Naive thymus-derived CD4-positive, alpha-beta T cell (primary cell): ENCODE measurements around the gene TMSB4X. TPM values are rescaled to one million over a fixed set of nuclear protein-coding genes. Genes with fewer than 3 reads are reported as not detected.
"Not testable (repeated sequence)": the region's sequence is repeated elsewhere in the genome, so short reads cannot be mapped to it uniquely, and the experiment has no call there.

Experiments used
- ATAC-seq: fragments of 150-1000 bp; cut with Tn5 transposase; 2 replicates; pipeline ENCODE4 v1.10.0; 2021; ENCODE audit warnings: mild to moderate bottlenecking, moderate library complexity
- CTCF ChIA-PET: fragments of 350-600 bp; sonication (Branson Sonifier 250); formaldehyde crosslinking; loops from one replicate; lab custom pipeline; 2021; ENCODE audit warnings: antibody characterized with exemption; lab: Charles Lee
- POLR2A ChIA-PET: fragments of 350-600 bp; sonication (Branson Sonifier 250); formaldehyde crosslinking; loops from one replicate; lab custom pipeline; 2021; ENCODE audit warnings: antibody characterized with exemption, inconsistent platforms; lab: Charles Lee
- DNase-seq, 9 donors: peaks; one replicate each; pipeline versions ENCODE4 v3.0.0 to v3.0.0-alpha.2; 2020 to 2022; ENCODE audit warnings: mixed read lengths in 1 of 9
- H3K27ac ChIP-seq: one replicate; pipeline ENCODE4 v1.7.0; 2013; ENCODE audit warnings: mild to moderate bottlenecking, low read depth, low read length, moderate library complexity
- H3K27me3 ChIP-seq, 2 donors: one replicate each; pipeline ENCODE4 v1.7.0; 2013; ENCODE audit warnings: low read length in 2 of 2, mild to moderate bottlenecking in 2 of 2, moderate library complexity in 2 of 2; ENCODE audit not compliant: control insufficient read depth in 2 of 2, insufficient read depth in 2 of 2
- H3K36me3 ChIP-seq, 3 experiments: 1 replicate in 2 of 3; 2 replicates in 1 of 3; pipeline ENCODE4 v1.7.0; 2013; ENCODE audit warnings: low read length in 3 of 3, mild to moderate bottlenecking in 3 of 3, moderate library complexity in 1 of 3; ENCODE audit not compliant: insufficient read depth in 3 of 3, control insufficient read depth in 2 of 3
- H3K4me1 ChIP-seq, 2 donors: one replicate each; pipeline ENCODE4 v1.7.0; 2013; ENCODE audit warnings: low read length in 2 of 2, mild to moderate bottlenecking in 2 of 2, moderate library complexity in 1 of 2; ENCODE audit not compliant: control insufficient read depth in 2 of 2, insufficient read depth in 2 of 2
- H3K4me3 ChIP-seq: 2 replicates; pipeline ENCODE4 v1.7.0; 2013; ENCODE audit warnings: mild to moderate bottlenecking, low read length
- H3K9me3 ChIP-seq, 3 experiments: 1 replicate in 2 of 3; 2 replicates in 1 of 3; pipeline ENCODE4 v1.7.0; 2013; ENCODE audit warnings: low read length in 3 of 3; ENCODE audit not compliant: control insufficient read depth in 2 of 3
- H3K27ac Mint-ChIP-seq, 9 donors: one replicate each; pipeline ENCODE4 v1.8.0; 2020 to 2022; ENCODE audit warnings: mixed read lengths in 9 of 9, mild to moderate bottlenecking in 8 of 9, moderate library complexity in 5 of 9, inconsistent platforms in 2 of 9
- H3K27me3 Mint-ChIP-seq, 5 donors: one replicate each; pipeline ENCODE4 v1.8.0; 2021 to 2022; ENCODE audit warnings: mixed read lengths in 5 of 5, mild to moderate bottlenecking in 1 of 5
- H3K36me3 Mint-ChIP-seq, 5 donors: one replicate each; pipeline ENCODE4 v1.8.0; 2020 to 2022; ENCODE audit warnings: mixed read lengths in 5 of 5, mild to moderate bottlenecking in 3 of 5, inconsistent platforms in 1 of 5
- H3K4me1 Mint-ChIP-seq, 7 donors: one replicate each; pipeline ENCODE4 v1.8.0; 2020 to 2022; ENCODE audit warnings: mixed read lengths in 7 of 7, mild to moderate bottlenecking in 3 of 7, inconsistent platforms in 1 of 7
- H3K4me3 Mint-ChIP-seq, 10 donors: one replicate each; pipeline ENCODE4 v1.8.0; 2020 to 2022; ENCODE audit warnings: mild to moderate bottlenecking in 10 of 10, mixed read lengths in 10 of 10, moderate library complexity in 6 of 10, inconsistent platforms in 2 of 10
- H3K9me3 Mint-ChIP-seq, 11 donors: one replicate each; pipeline ENCODE4 v1.8.0; 2020 to 2022; ENCODE audit warnings: mixed read lengths in 11 of 11, mild to moderate bottlenecking in 4 of 11, inconsistent platforms in 1 of 11, moderate library complexity in 1 of 11
- intact Hi-C, 2 donors: fragments of 100-400 bp; cut with micrococcal nuclease; formaldehyde crosslinking; loops; one replicate each; pipeline ENCODE4 v1.15.1; 2023
- polyA plus RNA-seq, 2 donors: library from polyadenylated mRNA; unstranded; fragments of 300-500 nt; fragmentation: Illumina TruSeq; gene quantifications; one replicate each; pipeline ENCODE4 v1.2.3, GENCODE V29; 2021
- total RNA-seq, 6 experiments: library from RNA in 5 of 6; stranded (reverse) in 5 of 6; gene quantifications; 1 replicate in 5 of 6; 2 replicates in 1 of 6; pipeline ENCODE4 v1.2.3 and lab custom pipeline; 2021 to 2026

The TMSB4X gene
- total and polyA plus RNA-seq, 7 experiments from 2014 or later, result 3,911 to 30,787 (median 5,873) TPM

- H3K36me3 ChIP-seq, result peaks cover 11 to 22% (median 20%) of the 10 kb centered on the region in 3 experiments
- ATAC-seq (no peak), DNase-seq (no peak)
- Mint-ChIP-seq H3K4me3 (peak overlapping the region; percentile 92 to 99 (median 96)), H3K9me3 (peaks cover 0 to 30% (median 0%) of the 10 kb centered on the region in 11 donors), H3K36me3 (peaks cover 11 to 43% (median 31%) of the 10 kb centered on the region in 5 donors), H3K27ac (peak overlapping the region; percentile 92 to 100 (median 98)), H3K4me1 (peaks cover 12 to 75% (median 43%) of the 10 kb centered on the region in 7 donors), H3K27me3 (peaks cover 0 to 8% (median 0%) of the 10 kb centered on the region in 5 donors)
- H3K27ac ChIP-seq, result peak overlapping the region; percentile 93
- CTCF ChIA-PET, result interaction anchor here (0.7 to 4.0 kb wide), 15 partner anchors 21 to 509 kb away, joined by 3 to 36 read pairs (median 6); no protein-coding TSS in a partner anchor
- no peaks in the 10 kb centered on the region for H3K9me3 ChIP-seq
- H3K4me1 ChIP-seq, result peaks cover 42 to 50% of the 10 kb centered on the region in 2 donors
- peak overlapping the region; percentile 57 for H3K4me3 ChIP-seq
- no peaks in the 10 kb centered on the region for H3K27me3 ChIP-seq
- intact Hi-C loops, result loop anchor here (2.0 to 5.0 kb wide), 3 partner anchors 33 to 173 kb away; no protein-coding TSS in a partner anchor
- POLR2A ChIA-PET, result interaction anchor here (0.6 to 24.0 kb wide), 20 partner anchors 7 to 756 kb away, joined by 3 to 1322 read pairs (median 6); no protein-coding TSS in a partner anchor
These were observed 4.2 kb downstream of the TMSB4X start for GRCh38 chrX:12979026-12979607.

DNA sequence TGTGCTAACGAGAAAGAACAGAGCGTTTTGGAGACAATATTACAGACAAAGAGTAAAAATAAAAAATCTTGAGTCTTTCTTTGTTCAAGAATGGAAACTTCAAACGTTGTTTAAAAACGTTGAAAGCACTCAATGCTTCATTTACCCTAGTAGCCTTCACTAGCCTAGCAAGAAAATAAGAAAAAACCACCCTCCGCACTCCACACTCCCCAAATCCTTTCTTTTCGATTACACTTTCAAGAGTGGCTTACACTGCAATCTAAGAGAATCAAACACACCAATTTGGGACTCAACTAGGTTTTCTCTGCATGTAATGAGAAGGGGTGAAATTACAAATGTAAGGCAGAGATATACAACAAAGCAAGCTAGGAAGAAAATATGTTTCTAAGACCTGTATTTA lies 4.7 kb downstream of the TMSB4X start:
- intact Hi-C loops, result loop anchor here (2.0 to 5.0 kb wide), 3 partner anchors 33 to 173 kb away; no protein-coding TSS in a partner anchor
- Histone ChIP-seq H3K36me3 (peaks cover 11 to 22% (median 20%) of the 10 kb centered on the region in 3 experiments), H3K4me1 (peaks cover 47 to 55% of the 10 kb centered on the region in 2 donors), H3K27ac (peak overlapping the region; percentile 93), H3K4me3 (peak overlapping the region; percentile 57), H3K9me3 (no peaks in the 10 kb centered on the region), H3K27me3 (no peaks in the 10 kb centered on the region)
- Mint-ChIP-seq H3K27ac (peak overlapping the region; percentile 92 to 100 (median 98)), H3K27me3 (peaks cover 0 to 8% (median 0%) of the 10 kb centered on the region in 5 donors), H3K4me3 (peak overlapping the region; percentile 92 to 99 (median 96)), H3K4me1 (peaks cover 17 to 80% (median 48%) of the 10 kb centered on the region in 7 donors), H3K9me3 (peaks cover 0 to 25% (median 0%) of the 10 kb centered on the region in 11 donors), H3K36me3 (peaks cover 11 to 41% (median 31%) of the 10 kb centered on the region in 5 donors)
- DNase-seq, result no peak
- POLR2A ChIA-PET, result interaction anchor here (0.6 to 24.0 kb wide), 14 partner anchors 7 to 206 kb away, joined by 3 to 1322 read pairs (median 24); no protein-coding TSS in a partner anchor
- CTCF ChIA-PET, result interaction anchor here (0.8 to 4.0 kb wide), 10 partner anchors 9 to 112 kb away, joined by 3 to 36 read pairs (median 6); no protein-coding TSS in a partner anchor
- ATAC-seq, result no peak

DNA sequence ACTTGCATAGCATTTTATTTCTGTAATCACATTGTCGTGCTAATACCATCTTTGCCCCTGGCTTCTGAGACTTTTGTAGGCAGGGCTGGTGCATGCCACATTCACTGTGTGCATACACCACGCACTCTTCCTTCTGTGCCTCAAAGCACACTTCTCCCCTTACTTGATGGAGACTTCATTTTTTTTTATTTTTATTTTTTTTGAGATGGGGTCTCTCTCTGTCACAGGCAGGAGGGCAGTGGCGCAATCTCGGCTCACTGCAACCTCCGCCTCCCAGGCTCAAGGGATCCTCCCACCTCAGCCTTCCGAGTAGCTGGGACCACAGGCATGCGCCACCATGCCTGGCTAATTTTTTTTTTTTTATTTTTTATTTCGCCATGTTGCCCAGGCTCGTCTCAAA lies 5.1 kb downstream of the TMSB4X start:
- DNase-seq, intact Hi-C loops, H3K9me3 ChIP-seq, H3K27me3 Mint-ChIP-seq, H3K27me3 ChIP-seq, ATAC-seq: not testable (repeated sequence)
- Histone ChIP-seq H3K27ac (peak overlapping the region; percentile 93), H3K36me3 (peaks cover 11 to 22% (median 19%) of the 10 kb centered on the region in 3 experiments), H3K4me3 (peak overlapping the region; percentile 57), H3K4me1 (peaks cover 48 to 57% of the 10 kb centered on the region in 2 donors)
- CTCF ChIA-PET, result interaction anchor here (0.6 to 4.0 kb wide), 6 partner anchors 9 to 106 kb away, joined by 3 to 29 read pairs (median 4); no protein-coding TSS in a partner anchor
- peaks cover 20 to 84% (median 53%) of the 10 kb centered on the region in 7 donors for H3K4me1 Mint-ChIP-seq
- peaks cover 0 to 21% (median 0%) of the 10 kb centered on the region in 11 donors for H3K9me3 Mint-ChIP-seq
- peaks cover 11 to 37% (median 27%) of the 10 kb centered on the region in 5 donors for H3K36me3 Mint-ChIP-seq
- POLR2A ChIA-PET, result interaction anchor here (0.8 to 24.0 kb wide), 10 partner anchors 8 to 110 kb away, joined by 3 to 1322 read pairs (median 129); no protein-coding TSS in a partner anchor
- peak overlapping the region; percentile 92 to 100 (median 98) for H3K27ac Mint-ChIP-seq
- peak overlapping the region in 9 of 10 donors; percentile 92 to 98 (median 96) for H3K4me3 Mint-ChIP-seq

DNA sequence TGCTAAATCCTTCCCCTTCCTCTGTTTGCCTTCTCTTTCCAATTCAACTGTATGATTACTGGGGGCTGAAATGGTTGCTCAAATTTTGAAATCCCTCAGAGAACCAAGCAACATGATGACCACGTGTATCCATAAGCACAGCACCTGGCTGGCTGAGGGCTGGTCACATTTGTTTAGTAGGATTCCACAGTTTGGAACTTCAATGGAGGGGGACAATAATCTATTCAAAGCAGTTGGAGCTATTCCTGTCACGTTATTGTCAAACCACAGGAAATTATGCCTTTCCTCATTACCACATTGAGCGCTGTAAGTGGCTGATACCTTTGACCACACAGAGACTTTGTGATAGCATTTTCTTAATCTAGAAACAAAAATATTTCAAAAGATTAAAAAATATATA lies 7.0 kb downstream of the TMSB4X start:
- Histone ChIP-seq H3K36me3 (peaks cover 6 to 10% (median 7%) of the 10 kb centered on the region in 3 experiments), H3K27ac (peak overlapping the region; percentile 93), H3K4me1 (peaks cover 66 to 74% of the 10 kb centered on the region in 2 donors), H3K27me3 (no peaks in the 10 kb centered on the region), H3K9me3 (no peaks in the 10 kb centered on the region), H3K4me3 (peak overlapping the region; percentile 23)
- Mint-ChIP-seq H3K27me3 (no peaks in the 10 kb centered on the region), H3K9me3 (peaks cover 0 to 11% (median 3%) of the 10 kb centered on the region in 11 donors), H3K36me3 (peaks cover 6 to 27% (median 11%) of the 10 kb centered on the region in 5 donors), H3K4me1 (peaks cover 30 to 99% (median 69%) of the 10 kb centered on the region in 7 donors), H3K4me3 (peak overlapping the region; percentile 25 to 80 (median 74)), H3K27ac (peak overlapping the region; percentile 88 to 99 (median 97))
- intact Hi-C loops, result no loop called here
- CTCF ChIA-PET, result interaction anchor here (1.9 kb wide), 1 partner anchor 110 kb away, joined by 7 read pairs; no protein-coding TSS in a partner anchor
- DNase-seq, result peak in 1 of 9 donors; percentile 36
- ATAC-seq, result no peak
- POLR2A ChIA-PET, result interaction anchor here (0.8 to 24.0 kb wide), 10 partner anchors 10 to 108 kb away, joined by 3 to 1322 read pairs (median 11); no protein-coding TSS in a partner anchor

DNA sequence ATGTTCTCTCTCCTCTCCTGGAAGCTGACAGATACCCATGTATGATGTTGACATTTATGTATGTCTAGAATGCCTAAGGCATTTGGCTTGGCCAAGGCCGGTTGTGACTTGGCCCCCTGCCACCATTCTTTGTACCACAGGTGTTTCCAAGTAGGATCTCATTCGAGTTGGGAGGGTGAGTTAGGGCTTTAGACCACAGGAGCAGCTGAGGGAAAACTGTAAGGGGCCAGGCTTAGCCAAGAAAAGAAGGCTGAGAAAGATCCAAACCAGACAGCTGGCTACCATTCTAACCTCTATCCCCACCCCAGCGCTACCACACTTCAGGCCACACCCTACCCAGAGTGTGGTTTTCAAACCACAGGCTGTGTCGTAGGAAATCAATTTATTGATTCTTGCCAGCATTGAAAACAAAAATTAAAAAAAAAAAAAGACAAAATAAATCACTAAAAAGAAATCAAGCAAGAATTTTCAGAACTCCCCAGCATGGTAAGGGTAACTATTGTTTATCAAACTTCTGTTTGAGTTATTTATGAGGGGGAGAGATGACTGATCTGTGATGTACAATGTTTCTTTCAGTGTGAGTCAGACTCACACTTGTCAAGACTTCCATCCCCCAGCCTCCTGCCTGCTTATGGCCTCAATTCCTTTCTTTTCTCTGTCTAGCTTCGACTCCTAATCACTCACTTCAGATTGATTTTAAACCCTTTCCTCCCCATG lies 9.9 kb downstream of the TMSB4X start:
- Mint-ChIP-seq H3K27ac (peak overlapping the region; percentile 92 to 99 (median 97)), H3K36me3 (peaks cover 0 to 7% (median 0%) of the 10 kb centered on the region in 5 donors), H3K9me3 (peaks cover 0 to 9% (median 2%) of the 10 kb centered on the region in 11 donors), H3K4me3 (peak overlapping the region; percentile 61 to 82 (median 75)), H3K4me1 (peaks cover 28 to 90% (median 68%) of the 10 kb centered on the region in 7 donors), H3K27me3 (no peaks in the 10 kb centered on the region)
- Histone ChIP-seq H3K27ac (peak overlapping the region; percentile 67), H3K27me3 (no peaks in the 10 kb centered on the region), H3K4me1 (peaks cover 64 to 67% of the 10 kb centered on the region in 2 donors), H3K36me3 (no peaks in the 10 kb centered on the region), H3K4me3 (peak overlapping the region; percentile 21), H3K9me3 (no peaks in the 10 kb centered on the region)
- CTCF ChIA-PET, result interaction anchor here (0.6 to 1.8 kb wide), 5 partner anchors 10 to 67 kb away, joined by 3 to 5 read pairs (median 3); no protein-coding TSS in a partner anchor
- peak; percentile 84 for ATAC-seq
- POLR2A ChIA-PET, result interaction anchor here (0.7 to 24.0 kb wide), 17 partner anchors 8 to 141 kb away, joined by 3 to 1322 read pairs (median 5); partner anchors contain the start of gene TMSB4X
- intact Hi-C loops, result loop anchor here (1.0 to 2.0 kb wide), 3 partner anchors 9 to 14 kb away; no protein-coding TSS in a partner anchor
- peak in 8 of 9 donors; percentile 53 to 73 (median 69) for DNase-seq
